ENCODE data around the gene SF3B4.
A peak's percentile ranks its signal among the peaks of the same experiment; 100 is the strongest.
"Not testable (repeated sequence)": the region's sequence is repeated elsewhere in the genome, so short reads cannot be mapped to it uniquely, and the experiment has no call there.

Gene SF3B4

GRCh38 chr1:149927563-149928400 lies at the start of gene SF3B4:
Gene SF3B4, minus strand, starts transcription at chr1:149927803. Its CDS starts 44 bp downstream, at chr1:149927759.
- DNase-seq: peak; percentile 98

- no peak for DNase-seq
Measured at GRCh38 chr1:149977345-149977744, 49.7 kb upstream of the SF3B4 start.

GRCh38 chr1:149972547-149972946 lies 44.9 kb upstream of the SF3B4 start:
- DNase-seq: no peak

- DNase-seq: no peak
Measured at GRCh38 chr1:149967646-149968045, 40.0 kb upstream of the SF3B4 start.

- DNase-seq: no peak
Measured at GRCh38 chr1:149967041-149967440, 39.4 kb upstream of the SF3B4 start.

GRCh38 chr1:149966405-149966804 lies 38.8 kb upstream of the SF3B4 start:
- no peak for DNase-seq

- no peak for DNase-seq
Measured at GRCh38 chr1:149965440-149965839, 37.8 kb upstream of the SF3B4 start.

GRCh38 chr1:149963358-149963757 lies 35.8 kb upstream of the SF3B4 start:
- no peak for DNase-seq

GRCh38 chr1:149962736-149963135 lies 35.1 kb upstream of the SF3B4 start:
- no peak for DNase-seq

- DNase-seq: peak; percentile 84
Measured at GRCh38 chr1:149962039-149962647, 34.5 kb upstream of the SF3B4 start.

- not testable (repeated sequence) for DNase-seq
Measured at GRCh38 chr1:149957548-149957947, 29.9 kb upstream of the SF3B4 start.

GRCh38 chr1:149949911-149950310 lies 22.3 kb upstream of the SF3B4 start:
- no peak for DNase-seq

- DNase-seq: no peak
Measured at GRCh38 chr1:149945206-149945605, 17.6 kb upstream of the SF3B4 start.

GRCh38 chr1:149942885-149943284 lies 15.3 kb upstream of the SF3B4 start:
- no peak for DNase-seq

GRCh38 chr1:149942207-149942606 lies 14.6 kb upstream of the SF3B4 start:
- DNase-seq: peak; percentile 24

- DNase-seq: no peak
Measured at GRCh38 chr1:149940427-149940826, 12.8 kb upstream of the SF3B4 start.

GRCh38 chr1:149938668-149939003 lies 11.0 kb upstream of the SF3B4 start:
- not testable (repeated sequence) for DNase-seq

- no peak for DNase-seq
Measured at GRCh38 chr1:149937759-149938158, 10.2 kb upstream of the SF3B4 start.

- DNase-seq: no peak
Measured at GRCh38 chr1:149936992-149937705, 9.5 kb upstream of the SF3B4 start.

- no peak for DNase-seq
Measured at GRCh38 chr1:149936170-149936991, 8.8 kb upstream of the SF3B4 start, which contains the start of gene MTMR11. Gene MTMR11, minus strand, starts transcription at chr1:149936879. Its CDS starts 232 bp downstream, at chr1:149936647.

GRCh38 chr1:149934356-149934755 lies 6.8 kb upstream of the SF3B4 start:
- no peak for DNase-seq

- DNase-seq: no peak
Measured at GRCh38 chr1:149933208-149933607, 5.6 kb upstream of the SF3B4 start.

GRCh38 chr1:149932474-149932873 lies 4.9 kb upstream of the SF3B4 start:
- DNase-seq: no peak
